ENCODE results near the gene ATG2A. TPM values are rescaled to one million over a fixed set of nuclear protein-coding genes. Genes with fewer than 3 reads are reported as not detected.
A peak's percentile ranks its signal among the peaks of the same experiment; 100 is the strongest.

Gene ATG2A
- total RNA-seq, 1 donor from 2014 or later: 25.8 TPM

DNA sequence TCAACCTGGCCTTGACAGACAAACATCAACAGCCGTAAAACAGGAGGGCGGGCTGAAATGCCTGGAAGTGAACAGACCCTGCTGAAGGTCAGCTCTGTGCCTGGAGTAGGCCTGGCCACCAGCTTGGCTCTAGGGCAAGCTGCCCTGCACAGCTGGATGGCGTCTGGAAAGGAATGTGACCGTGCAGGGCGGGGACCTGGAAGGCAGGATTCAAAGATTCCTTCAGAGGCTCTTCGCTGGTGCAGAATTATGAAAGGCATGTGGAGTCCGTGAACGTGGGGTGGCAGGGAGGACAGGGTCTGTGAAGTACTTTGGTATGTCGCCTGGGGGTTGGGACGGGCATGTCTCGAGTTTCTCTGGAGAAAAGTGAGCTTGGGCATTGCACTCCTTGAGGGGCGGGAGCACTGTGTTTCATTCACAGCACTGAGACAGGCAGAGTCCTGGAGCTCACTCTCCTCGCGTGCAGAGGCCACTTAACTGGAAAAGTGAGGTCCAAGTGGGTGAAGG, 40.1 kb downstream of the ATG2A start:
- H3K4me3 ChIP-seq (ENCODE audit: low read depth, low read length): peak overlapping the region; percentile 90
- TF ChIP-seq, protein P1, sequence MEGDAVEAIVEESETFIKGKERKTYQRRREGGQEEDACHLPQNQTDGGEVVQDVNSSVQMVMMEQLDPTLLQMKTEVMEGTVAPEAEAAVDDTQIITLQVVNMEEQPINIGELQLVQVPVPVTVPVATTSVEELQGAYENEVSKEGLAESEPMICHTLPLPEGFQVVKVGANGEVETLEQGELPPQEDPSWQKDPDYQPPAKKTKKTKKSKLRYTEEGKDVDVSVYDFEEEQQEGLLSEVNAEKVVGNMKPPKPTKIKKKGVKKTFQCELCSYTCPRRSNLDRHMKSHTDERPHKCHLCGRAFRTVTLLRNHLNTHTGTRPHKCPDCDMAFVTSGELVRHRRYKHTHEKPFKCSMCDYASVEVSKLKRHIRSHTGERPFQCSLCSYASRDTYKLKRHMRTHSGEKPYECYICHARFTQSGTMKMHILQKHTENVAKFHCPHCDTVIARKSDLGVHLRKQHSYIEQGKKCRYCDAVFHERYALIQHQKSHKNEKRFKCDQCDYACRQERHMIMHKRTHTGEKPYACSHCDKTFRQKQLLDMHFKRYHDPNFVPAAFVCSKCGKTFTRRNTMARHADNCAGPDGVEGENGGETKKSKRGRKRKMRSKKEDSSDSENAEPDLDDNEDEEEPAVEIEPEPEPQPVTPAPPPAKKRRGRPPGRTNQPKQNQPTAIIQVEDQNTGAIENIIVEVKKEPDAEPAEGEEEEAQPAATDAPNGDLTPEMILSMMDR (conservative IDR thresholded peaks at IDR 0.05; ENCODE audit: low read depth, low read length): no peak
- DNase-seq (ENCODE audit: low read depth): no peak

DNA sequence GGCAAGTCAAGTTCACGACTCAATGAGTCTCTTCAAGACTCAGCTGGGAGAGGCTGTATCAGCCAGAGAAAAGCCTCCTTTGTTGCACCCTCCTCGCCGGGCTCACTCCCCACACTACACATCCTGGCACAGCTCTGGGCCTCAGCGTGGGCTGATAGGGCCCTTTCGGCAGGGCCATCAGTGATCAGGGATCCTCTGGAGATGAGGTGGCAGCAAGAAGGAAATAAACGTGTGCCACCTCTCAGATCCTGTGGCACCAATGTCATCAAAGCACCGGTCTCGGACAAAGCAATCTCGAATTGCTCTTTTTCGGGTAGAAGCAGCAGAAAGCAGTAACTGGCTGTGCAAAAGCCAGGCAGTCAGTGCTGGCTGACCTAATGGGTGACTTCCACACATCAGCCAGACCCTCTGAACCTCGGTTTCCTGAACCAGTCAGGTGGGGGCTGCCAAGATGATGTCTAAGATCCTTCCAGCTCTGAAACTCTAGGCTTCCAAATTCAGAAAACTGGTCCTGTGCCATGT, 40.7 kb downstream of the ATG2A start:
- peak overlapping the region; percentile 90 for H3K4me3 ChIP-seq (ENCODE audit: low read depth, low read length)
- TF ChIP-seq, protein P1 (conservative IDR thresholded peaks at IDR 0.05; ENCODE audit: low read depth, low read length): no peak
- DNase-seq (ENCODE audit: low read depth): no peak

DNA sequence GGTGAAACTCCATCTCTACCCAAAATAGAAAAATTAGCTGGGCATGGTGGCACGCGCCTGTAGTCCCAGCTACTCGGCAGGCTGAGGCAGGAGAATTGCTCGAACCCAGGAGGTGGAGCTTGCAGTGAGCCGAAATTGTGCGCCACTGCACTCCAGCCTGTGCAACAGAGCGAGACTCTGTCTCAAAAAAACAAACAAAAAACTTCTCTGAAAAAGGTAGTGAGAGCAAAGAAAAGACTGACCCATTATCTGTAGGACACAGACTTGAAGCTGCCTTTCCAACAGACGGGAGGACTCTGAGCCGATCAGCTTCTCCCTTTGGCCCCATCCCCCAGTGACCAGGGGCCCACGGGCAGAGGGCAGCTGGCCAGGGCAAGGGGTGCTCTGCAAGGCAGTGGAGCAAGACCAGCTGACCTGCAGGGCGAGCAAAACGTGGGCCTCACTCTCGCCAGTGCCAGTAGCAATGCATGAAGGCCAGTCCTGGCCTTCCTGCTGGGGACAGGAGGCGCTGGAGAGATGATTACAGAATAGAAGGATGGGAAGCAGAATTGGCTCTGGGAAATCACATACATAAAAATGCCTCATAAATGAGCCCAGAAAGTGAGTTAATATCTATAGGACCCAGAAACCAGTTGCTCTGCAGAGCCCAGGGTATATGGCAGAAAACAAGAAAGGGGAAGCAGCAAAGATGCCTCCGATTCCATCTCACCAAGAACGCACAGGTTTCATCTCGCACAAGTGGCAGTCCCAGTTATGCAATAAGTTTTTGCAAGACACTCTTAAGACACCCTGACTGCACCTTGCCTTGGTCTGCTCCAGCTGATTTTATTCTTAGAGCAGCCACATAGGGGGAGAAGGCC, 41.4 kb downstream of the ATG2A start:
- DNase-seq (ENCODE audit: low read depth): no peak
- peak overlapping the region; percentile 90 for H3K4me3 ChIP-seq (ENCODE audit: low read depth, low read length)
- TF ChIP-seq, protein P1 (conservative IDR thresholded peaks at IDR 0.05; ENCODE audit: low read depth, low read length): peak; percentile 35

DNA sequence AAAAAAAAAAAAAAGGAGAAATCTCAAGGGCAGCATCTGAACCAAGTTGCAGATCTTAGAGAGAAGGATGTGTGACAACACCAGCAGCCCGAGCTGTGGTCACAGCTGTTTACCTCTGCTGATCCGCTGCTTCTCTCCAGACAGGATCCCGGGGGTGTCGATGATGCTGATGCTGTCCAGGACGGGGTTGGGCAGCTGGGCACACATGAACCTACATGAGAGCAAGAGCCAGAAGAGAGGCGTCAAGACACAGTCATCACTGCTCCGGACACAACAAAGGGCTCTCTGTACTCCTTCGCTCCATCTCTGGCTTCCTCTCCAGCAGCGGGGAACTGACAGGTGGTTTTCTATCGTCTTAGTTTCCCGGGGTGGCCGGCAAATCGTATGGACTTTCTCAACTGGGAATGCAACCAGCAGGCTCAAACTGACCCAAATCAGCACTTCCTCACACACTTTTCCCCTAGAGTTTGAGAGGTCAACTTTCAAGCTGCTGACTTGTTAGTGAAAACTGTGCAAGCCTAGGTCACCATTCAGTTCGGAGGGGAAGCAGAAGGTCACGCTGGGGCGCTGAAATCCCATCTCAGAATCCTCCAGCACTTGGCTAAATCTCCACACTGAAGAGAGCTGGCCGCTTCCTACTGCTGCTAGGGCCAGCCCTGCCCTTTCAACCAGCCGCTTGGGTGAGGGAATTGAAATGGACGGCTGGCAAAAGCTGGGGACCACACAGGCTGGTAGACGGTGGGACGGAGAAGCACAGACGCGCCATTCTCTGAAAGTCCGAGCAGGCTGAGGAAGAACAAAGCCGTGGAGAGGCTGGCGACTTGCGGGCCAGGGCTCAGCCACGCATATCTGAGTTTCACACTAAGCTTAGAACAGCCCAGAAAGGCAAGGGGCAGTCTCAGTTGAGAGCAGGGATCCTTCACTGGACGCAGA, 42.4 kb downstream of the ATG2A start:
- no peak for DNase-seq (ENCODE audit: low read depth)
- TF ChIP-seq, protein P1 (conservative IDR thresholded peaks at IDR 0.05; ENCODE audit: low read depth, low read length): no peak
- H3K4me3 ChIP-seq (ENCODE audit: low read depth, low read length): no peak overlapping the region

DNA sequence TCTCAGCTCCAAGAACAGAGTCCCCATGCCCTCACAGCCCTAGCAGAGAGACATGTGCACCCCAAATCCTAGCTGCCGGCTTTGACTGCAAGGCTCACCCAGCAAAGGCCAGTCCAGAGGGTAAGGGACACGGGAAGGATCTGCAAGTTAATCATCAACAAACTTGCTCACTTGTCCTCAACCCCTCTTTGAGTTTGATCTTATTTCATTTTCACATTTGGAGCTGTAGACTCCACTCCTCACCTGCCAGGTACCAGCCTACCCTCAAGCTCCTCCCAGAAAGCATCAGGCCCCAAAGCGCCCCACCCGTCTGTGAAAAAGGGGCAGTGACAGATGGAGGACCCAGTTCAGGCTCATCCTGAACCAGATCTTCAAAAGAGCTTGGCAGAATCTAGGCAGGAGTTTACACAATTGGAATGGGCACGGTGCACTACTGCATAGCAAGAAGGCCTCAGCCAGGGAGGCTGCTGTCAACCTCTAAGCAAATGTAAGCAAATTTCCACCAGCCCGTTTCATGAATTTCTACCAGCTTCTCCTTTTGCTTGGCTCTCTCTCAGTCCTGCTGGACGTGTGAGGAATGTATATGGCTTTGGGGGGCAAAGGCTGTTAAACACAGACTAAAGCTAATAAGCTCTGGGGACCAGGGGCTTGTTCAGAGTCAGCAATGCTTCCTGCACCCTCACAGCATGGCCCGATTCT, 44.1 kb downstream of the ATG2A start:
- H3K4me3 ChIP-seq (ENCODE audit: low read depth, low read length): no peak overlapping the region
- TF ChIP-seq, protein P1 (conservative IDR thresholded peaks at IDR 0.05; ENCODE audit: low read depth, low read length): no peak
- no peak for DNase-seq (ENCODE audit: low read depth)

DNA sequence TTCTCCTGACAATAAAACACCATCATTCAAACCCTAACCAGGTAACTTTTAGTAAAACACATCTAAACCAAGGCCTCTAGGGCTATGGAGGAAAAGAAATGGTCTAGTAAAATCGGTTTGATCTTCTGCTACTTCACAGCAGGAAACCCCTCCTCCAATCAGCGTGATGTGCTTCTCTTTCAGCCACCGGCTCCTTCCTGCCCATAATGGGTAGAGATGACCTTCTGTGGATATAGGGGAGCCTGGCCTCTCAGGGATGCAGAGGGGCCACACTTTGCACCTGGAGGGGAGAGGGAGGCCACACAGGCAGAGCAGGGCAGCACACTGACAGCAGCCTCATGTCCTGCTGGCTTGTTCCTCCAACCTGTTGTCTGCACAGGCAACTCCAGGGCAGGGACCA, 45.5 kb downstream of the ATG2A start:
- TF ChIP-seq, protein P1 (conservative IDR thresholded peaks at IDR 0.05; ENCODE audit: low read depth, low read length): no peak
- no peak overlapping the region for H3K4me3 ChIP-seq (ENCODE audit: low read depth, low read length)
- no peak for DNase-seq (ENCODE audit: low read depth)

All from epithelial cell of proximal tubule (primary cell).